HepG2 (cell line): Measurements from ENCODE around the gene STAB2. TPM values are rescaled to one million over a fixed set of nuclear protein-coding genes. Genes with fewer than 3 reads are reported as not detected.
A peak's percentile ranks its signal among the peaks of the same experiment; 100 is the strongest.

ENCODE experiments used
- CBX5 ChIP-seq: sonication (generic); formaldehyde crosslinking; IDR thresholded peaks from 2 replicates; pipeline ENCODE4 v1.4.0; 2020; ENCODE audit warnings: missing genetic modification reagents, borderline replicate concordance
- CCAR2 ChIP-seq: fragments of 200-400 bp; formaldehyde crosslinking; optimal IDR thresholded peaks from 2 replicates; pipeline ENCODE3; 2018; ENCODE audit warnings: low read depth, mild to moderate bottlenecking, low read length, moderate library complexity
- FOSL2 ChIP-seq: sonication (generic); formaldehyde crosslinking; IDR thresholded peaks from 2 replicates; pipeline ENCODE4 v1.4.0; 2020; ENCODE audit warnings: missing genetic modification reagents
- HDAC6 ChIP-seq: fragments of 200-600 bp; sonication (generic); IDR thresholded peaks from 2 replicates; pipeline ENCODE4 v1.7.0; 2017; ENCODE audit warnings: mild to moderate bottlenecking, antibody characterized with exemption, low read length, low read depth
- IKZF4 ChIP-seq: sonication (generic); formaldehyde crosslinking; IDR thresholded peaks from 2 replicates; pipeline ENCODE4 v1.5.1; 2020; ENCODE audit warnings: borderline replicate concordance, mild to moderate bottlenecking, low read depth, missing genetic modification reagents; ENCODE audit errors: not compliant biosample characterization
- KLF6 ChIP-seq: IDR thresholded peaks from 2 replicates; pipeline ENCODE4 v1.8.0; 2016; ENCODE audit warnings: missing biosample characterization, missing genetic modification reagents
- NFKB2 ChIP-seq: sonication (generic); formaldehyde crosslinking; IDR thresholded peaks from 2 replicates; pipeline ENCODE4 v1.4.0; 2020; ENCODE audit warnings: missing genetic modification reagents, borderline replicate concordance
- PCBP1 ChIP-seq: fragments of 200-400 bp; formaldehyde crosslinking; IDR thresholded peaks from 2 replicates; pipeline ENCODE4 v1.6.1; 2017; ENCODE audit warnings: mild to moderate bottlenecking, low read depth, low read length, borderline replicate concordance
- PHF20 ChIP-seq: sonication (generic); formaldehyde crosslinking; IDR thresholded peaks from 2 replicates; pipeline ENCODE4 v1.5.0; 2020; ENCODE audit warnings: mild to moderate bottlenecking, missing genetic modification reagents
- TRIM24 ChIP-seq: sonication (generic); formaldehyde crosslinking; IDR thresholded peaks from 2 replicates; pipeline ENCODE4 v1.8.0; 2022; ENCODE audit warnings: mild to moderate bottlenecking, missing genetic modification reagents
- ZFP1 ChIP-seq: IDR thresholded peaks from 2 replicates; pipeline ENCODE4 v1.6.1; 2016
- ZNF232 ChIP-seq: sonication (generic); formaldehyde crosslinking; IDR thresholded peaks from 2 replicates; pipeline ENCODE4 v1.4.0; 2020; ENCODE audit warnings: missing genetic modification reagents, borderline replicate concordance
- ZNF616 ChIP-seq: sonication (generic); formaldehyde crosslinking; IDR thresholded peaks from 2 replicates; pipeline ENCODE4 v1.5.0; 2020; ENCODE audit warnings: low read depth, mild to moderate bottlenecking, missing genetic modification reagents
- polyA plus RNA-seq, 8 experiments: library from polyadenylated mRNA; depleted of rRNA in 3 of 8; stranded (reverse) in 7 of 8; unstranded in 1 of 8; fragments of >200 nt; fragmentation: Illumina TruSeq in 4 of 8; extraction: Trizol in 4 of 8; gene quantifications; 2 replicates each; pipeline versions ENCODE4 v1.2.1 to v1.2.3, GENCODE V29; 2011 to 2016; ENCODE audit warnings: low read depth in 4 of 8, missing spikeins in 1 of 8, mixed read lengths in 1 of 8; ENCODE audit not compliant: insufficient read depth in 1 of 8
- total RNA-seq, 5 experiments: library from RNA; depleted of rRNA; stranded (reverse); fragments of >200 nt; fragmentation: Illumina TruSeq; extraction: Trizol; gene quantifications; 2 replicates each; pipeline ENCODE4 v1.2.3, GENCODE V29; 2016; ENCODE audit warnings: low read depth in 1 of 5
- TF ChIP-seq, protein P1 (sequence below): sonication (generic); formaldehyde crosslinking; conservative IDR thresholded peaks from 2 replicates; pipeline ENCODE4 v1.8.0; 2022; ENCODE audit warnings: mild to moderate bottlenecking, moderate library complexity, missing genetic modification reagents
- TF ChIP-seq, protein P2 (sequence below): sonication (generic); formaldehyde crosslinking; conservative IDR thresholded peaks from 2 replicates; pipeline ENCODE4 v1.8.0; 2022; ENCODE audit warnings: low read depth, missing genetic modification reagents
- TF ChIP-seq, protein P3 (sequence below): sonication (generic); formaldehyde crosslinking; IDR thresholded peaks from 2 replicates; pipeline ENCODE4 v1.5.1; 2020; ENCODE audit warnings: mild to moderate bottlenecking, missing genetic modification reagents, moderate library complexity
- TF ChIP-seq, protein P4 (sequence below): sonication (generic); formaldehyde crosslinking; IDR thresholded peaks from 2 replicates; pipeline ENCODE4 v1.4.0; 2020; ENCODE audit warnings: mild to moderate bottlenecking, missing genetic modification reagents
- TF ChIP-seq, protein P5 (sequence below): sonication (generic); formaldehyde crosslinking; IDR thresholded peaks from 2 replicates; pipeline ENCODE4 v1.4.0; 2020; ENCODE audit warnings: missing genetic modification reagents

The STAB2 gene
- total and polyA plus RNA-seq, 2 of the 13 experiments (the other 11 are each of a cell fraction or from before 2014, with no cell fraction given): not detected

DNA sequence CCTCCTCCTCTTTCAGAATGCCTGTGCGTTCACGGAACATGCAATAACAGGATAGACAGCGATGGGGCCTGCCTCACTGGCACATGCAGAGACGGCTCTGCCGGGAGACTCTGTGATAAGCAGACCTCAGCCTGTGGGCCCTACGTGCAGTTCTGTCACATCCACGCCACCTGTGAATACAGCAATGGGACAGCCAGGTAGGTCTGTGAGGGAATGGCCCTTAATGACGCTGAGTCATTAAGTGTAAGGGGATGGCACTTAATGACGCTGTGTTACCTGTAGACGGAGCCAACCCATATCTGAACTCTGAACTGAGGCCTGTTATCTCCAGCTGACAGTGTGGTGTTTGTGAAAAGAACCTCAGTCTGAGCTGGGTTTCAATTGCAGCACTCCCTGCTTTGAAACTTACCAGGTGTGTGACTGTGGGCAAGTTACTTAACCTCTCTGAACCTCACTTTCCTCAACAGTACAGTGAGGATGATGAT is 86.9 kb downstream of the STAB2 start (continued):
- TF ChIP-seq ZNF232 (CRISPR knock-in tag) (peak; percentile 94), PHF20 (CRISPR knock-in tag) (no peak), FOSL2 (CRISPR knock-in tag) (peak; percentile 58), NFKB2 (CRISPR knock-in tag) (0 out of 2 replicates have a peak, but pooled peaks have one; percentile 34), TRIM24 (CRISPR knock-in tag) (no peak), CBX5 (CRISPR knock-in tag) (0 out of 2 replicates have a peak, but pooled peaks have one; percentile 39), KLF6 (no peak), HDAC6 (no peak), PCBP1 (no peak), IKZF4 (CRISPR knock-in tag) (no peak), ZFP1 (CRISPR knock-in tag) (no peak), ZNF616 (no peak), CCAR2 (no peak)
- TF ChIP-seq, protein P1, sequence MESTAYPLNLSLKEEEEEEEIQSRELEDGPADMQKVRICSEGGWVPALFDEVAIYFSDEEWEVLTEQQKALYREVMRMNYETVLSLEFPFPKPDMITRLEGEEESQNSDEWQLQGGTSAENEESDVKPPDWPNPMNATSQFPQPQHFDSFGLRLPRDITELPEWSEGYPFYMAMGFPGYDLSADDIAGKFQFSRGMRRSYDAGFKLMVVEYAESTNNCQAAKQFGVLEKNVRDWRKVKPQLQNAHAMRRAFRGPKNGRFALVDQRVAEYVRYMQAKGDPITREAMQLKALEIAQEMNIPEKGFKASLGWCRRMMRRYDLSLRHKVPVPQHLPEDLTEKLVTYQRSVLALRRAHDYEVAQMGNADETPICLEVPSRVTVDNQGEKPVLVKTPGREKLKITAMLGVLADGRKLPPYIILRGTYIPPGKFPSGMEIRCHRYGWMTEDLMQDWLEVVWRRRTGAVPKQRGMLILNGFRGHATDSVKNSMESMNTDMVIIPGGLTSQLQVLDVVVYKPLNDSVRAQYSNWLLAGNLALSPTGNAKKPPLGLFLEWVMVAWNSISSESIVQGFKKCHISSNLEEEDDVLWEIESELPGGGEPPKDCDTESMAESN (CRISPR knock-in tag): no peak
- TF ChIP-seq, protein P2, sequence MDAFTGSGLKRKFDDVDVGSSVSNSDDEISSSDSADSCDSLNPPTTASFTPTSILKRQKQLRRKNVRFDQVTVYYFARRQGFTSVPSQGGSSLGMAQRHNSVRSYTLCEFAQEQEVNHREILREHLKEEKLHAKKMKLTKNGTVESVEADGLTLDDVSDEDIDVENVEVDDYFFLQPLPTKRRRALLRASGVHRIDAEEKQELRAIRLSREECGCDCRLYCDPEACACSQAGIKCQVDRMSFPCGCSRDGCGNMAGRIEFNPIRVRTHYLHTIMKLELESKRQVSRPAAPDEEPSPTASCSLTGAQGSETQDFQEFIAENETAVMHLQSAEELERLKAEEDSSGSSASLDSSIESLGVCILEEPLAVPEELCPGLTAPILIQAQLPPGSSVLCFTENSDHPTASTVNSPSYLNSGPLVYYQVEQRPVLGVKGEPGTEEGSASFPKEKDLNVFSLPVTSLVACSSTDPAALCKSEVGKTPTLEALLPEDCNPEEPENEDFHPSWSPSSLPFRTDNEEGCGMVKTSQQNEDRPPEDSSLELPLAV: no peak
- TF ChIP-seq, protein P3, sequence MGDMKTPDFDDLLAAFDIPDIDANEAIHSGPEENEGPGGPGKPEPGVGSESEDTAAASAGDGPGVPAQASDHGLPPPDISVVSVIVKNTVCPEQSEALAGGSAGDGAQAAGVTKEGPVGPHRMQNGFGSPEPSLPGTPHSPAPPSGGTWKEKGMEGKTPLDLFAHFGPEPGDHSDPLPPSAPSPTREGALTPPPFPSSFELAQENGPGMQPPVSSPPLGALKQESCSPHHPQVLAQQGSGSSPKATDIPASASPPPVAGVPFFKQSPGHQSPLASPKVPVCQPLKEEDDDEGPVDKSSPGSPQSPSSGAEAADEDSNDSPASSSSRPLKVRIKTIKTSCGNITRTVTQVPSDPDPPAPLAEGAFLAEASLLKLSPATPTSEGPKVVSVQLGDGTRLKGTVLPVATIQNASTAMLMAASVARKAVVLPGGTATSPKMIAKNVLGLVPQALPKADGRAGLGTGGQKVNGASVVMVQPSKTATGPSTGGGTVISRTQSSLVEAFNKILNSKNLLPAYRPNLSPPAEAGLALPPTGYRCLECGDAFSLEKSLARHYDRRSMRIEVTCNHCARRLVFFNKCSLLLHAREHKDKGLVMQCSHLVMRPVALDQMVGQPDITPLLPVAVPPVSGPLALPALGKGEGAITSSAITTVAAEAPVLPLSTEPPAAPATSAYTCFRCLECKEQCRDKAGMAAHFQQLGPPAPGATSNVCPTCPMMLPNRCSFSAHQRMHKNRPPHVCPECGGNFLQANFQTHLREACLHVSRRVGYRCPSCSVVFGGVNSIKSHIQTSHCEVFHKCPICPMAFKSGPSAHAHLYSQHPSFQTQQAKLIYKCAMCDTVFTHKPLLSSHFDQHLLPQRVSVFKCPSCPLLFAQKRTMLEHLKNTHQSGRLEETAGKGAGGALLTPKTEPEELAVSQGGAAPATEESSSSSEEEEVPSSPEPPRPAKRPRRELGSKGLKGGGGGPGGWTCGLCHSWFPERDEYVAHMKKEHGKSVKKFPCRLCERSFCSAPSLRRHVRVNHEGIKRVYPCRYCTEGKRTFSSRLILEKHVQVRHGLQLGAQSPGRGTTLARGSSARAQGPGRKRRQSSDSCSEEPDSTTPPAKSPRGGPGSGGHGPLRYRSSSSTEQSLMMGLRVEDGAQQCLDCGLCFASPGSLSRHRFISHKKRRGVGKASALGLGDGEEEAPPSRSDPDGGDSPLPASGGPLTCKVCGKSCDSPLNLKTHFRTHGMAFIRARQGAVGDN (CRISPR knock-in tag): peak; percentile 18; the same call in 1 of the 2 replicates
- TF ChIP-seq, protein P4, sequence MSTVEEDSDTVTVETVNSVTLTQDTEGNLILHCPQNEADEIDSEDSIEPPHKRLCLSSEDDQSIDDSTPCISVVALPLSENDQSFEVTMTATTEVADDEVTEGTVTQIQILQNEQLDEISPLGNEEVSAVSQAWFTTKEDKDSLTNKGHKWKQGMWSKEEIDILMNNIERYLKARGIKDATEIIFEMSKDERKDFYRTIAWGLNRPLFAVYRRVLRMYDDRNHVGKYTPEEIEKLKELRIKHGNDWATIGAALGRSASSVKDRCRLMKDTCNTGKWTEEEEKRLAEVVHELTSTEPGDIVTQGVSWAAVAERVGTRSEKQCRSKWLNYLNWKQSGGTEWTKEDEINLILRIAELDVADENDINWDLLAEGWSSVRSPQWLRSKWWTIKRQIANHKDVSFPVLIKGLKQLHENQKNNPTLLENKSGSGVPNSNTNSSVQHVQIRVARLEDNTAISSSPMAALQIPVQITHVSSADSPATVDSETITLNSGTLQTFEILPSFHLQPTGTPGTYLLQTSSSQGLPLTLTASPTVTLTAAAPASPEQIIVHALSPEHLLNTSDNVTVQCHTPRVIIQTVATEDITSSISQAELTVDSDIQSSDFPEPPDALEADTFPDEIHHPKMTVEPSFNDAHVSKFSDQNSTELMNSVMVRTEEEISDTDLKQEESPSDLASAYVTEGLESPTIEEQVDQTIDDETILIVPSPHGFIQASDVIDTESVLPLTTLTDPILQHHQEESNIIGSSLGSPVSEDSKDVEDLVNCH (CRISPR knock-in tag): no peak
- TF ChIP-seq, protein P5, sequence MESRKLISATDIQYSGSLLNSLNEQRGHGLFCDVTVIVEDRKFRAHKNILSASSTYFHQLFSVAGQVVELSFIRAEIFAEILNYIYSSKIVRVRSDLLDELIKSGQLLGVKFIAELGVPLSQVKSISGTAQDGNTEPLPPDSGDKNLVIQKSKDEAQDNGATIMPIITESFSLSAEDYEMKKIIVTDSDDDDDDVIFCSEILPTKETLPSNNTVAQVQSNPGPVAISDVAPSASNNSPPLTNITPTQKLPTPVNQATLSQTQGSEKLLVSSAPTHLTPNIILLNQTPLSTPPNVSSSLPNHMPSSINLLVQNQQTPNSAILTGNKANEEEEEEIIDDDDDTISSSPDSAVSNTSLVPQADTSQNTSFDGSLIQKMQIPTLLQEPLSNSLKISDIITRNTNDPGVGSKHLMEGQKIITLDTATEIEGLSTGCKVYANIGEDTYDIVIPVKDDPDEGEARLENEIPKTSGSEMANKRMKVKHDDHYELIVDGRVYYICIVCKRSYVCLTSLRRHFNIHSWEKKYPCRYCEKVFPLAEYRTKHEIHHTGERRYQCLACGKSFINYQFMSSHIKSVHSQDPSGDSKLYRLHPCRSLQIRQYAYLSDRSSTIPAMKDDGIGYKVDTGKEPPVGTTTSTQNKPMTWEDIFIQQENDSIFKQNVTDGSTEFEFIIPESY (CRISPR knock-in tag): 0 out of 2 replicates have a peak, but pooled peaks have one; percentile 19
